Neural progenitor cell (in vitro differentiated cells): Measurements from ENCODE around the gene TBC1D17. TPM values are rescaled to one million over a fixed set of nuclear protein-coding genes. Genes with fewer than 3 reads are reported as not detected.

Experiments
- DNase-seq: peaks from one replicate; pipeline ENCODE4 v3.0.0-alpha.2; 2016; ENCODE audit warnings: low spot score
- H2AFZ ChIP-seq: fragments of 200-600 bp; sonication (generic); replicated peaks from 2 replicates; pipeline ENCODE4 v1.6.1; 2016; ENCODE audit warnings: antibody characterized with exemption
- H3F3A ChIP-seq: fragments of 200-600 bp; sonication (generic); 2 replicates; pipeline ENCODE4 v1.6.1; 2016; ENCODE audit warnings: antibody characterized with exemption, low read depth
- H3K27ac ChIP-seq: fragments of 200-600 bp; sonication (generic); 2 replicates; pipeline ENCODE4 v1.5.1; 2016; ENCODE audit warnings: mild to moderate bottlenecking
- H3K27me3 ChIP-seq: fragments of 200-600 bp; sonication (generic); 2 replicates; pipeline ENCODE4 v1.6.1; 2016; ENCODE audit warnings: mild to moderate bottlenecking, moderate library complexity
- H3K36me3 ChIP-seq: fragments of 200-600 bp; sonication (generic); 2 replicates; pipeline ENCODE4 v1.5.1; 2016
- H3K4me1 ChIP-seq: fragments of 200-600 bp; sonication (generic); 2 replicates; pipeline ENCODE4 v1.6.1; 2016; ENCODE audit warnings: mixed run types
- H3K4me2 ChIP-seq: fragments of 200-600 bp; sonication (generic); 2 replicates; pipeline ENCODE4 v1.6.1; 2016
- H3K4me3 ChIP-seq: fragments of 200-600 bp; sonication (generic); 2 replicates; pipeline ENCODE4 v1.5.1; 2016
- H3K79me2 ChIP-seq: fragments of 200-600 bp; sonication (generic); 2 replicates; pipeline ENCODE4 v1.6.1; 2016; ENCODE audit warnings: low read depth
- H3K9ac ChIP-seq: fragments of 200-600 bp; sonication (generic); 2 replicates; pipeline ENCODE4 v1.6.1; 2016
- H3K9me3 ChIP-seq: fragments of 200-600 bp; sonication (generic); 2 replicates; pipeline ENCODE4 v1.5.1; 2016; ENCODE audit warnings: low read depth
- H4K20me1 ChIP-seq: fragments of 200-600 bp; sonication (generic); 2 replicates; pipeline ENCODE4 v1.6.1; 2016; ENCODE audit warnings: low read depth
- H3K27ac Mint-ChIP-seq: 3 replicates; pipeline ENCODE4 v1.8.0; 2021; ENCODE audit warnings: mixed read lengths
- H3K27me3 Mint-ChIP-seq: 2 replicates; pipeline ENCODE4 v1.8.0; 2022; ENCODE audit warnings: low read depth, mild to moderate bottlenecking, inconsistent platforms, moderate library complexity, mixed read lengths; ENCODE audit not compliant: insufficient read depth
- H3K36me3 Mint-ChIP-seq: 3 replicates; pipeline ENCODE4 v1.8.0; 2021; ENCODE audit warnings: mixed read lengths
- H3K4me1 Mint-ChIP-seq: 3 replicates; pipeline ENCODE4 v1.8.0; 2021; ENCODE audit warnings: mixed read lengths
- H3K4me3 Mint-ChIP-seq: 3 replicates; pipeline ENCODE4 v1.8.0; 2021; ENCODE audit warnings: mild to moderate bottlenecking, moderate library complexity, mixed read lengths
- H3K9me3 Mint-ChIP-seq: 3 replicates; pipeline ENCODE4 v1.8.0; 2020; ENCODE audit warnings: mixed read lengths
- EZH2 ChIP-seq: fragments of 200-600 bp; sonication (generic); IDR thresholded peaks from 2 replicates; pipeline ENCODE4 v1.6.1; 2017; ENCODE audit warnings: antibody characterized with exemption, mild to moderate bottlenecking, moderate library complexity
- EZH2phosphoT487 ChIP-seq: fragments of 200-600 bp; sonication (generic); IDR thresholded peaks from 2 replicates; pipeline ENCODE4 v1.6.1; 2017; ENCODE audit warnings: antibody characterized with exemption
- total RNA-seq: library from RNA; depleted of rRNA; stranded (reverse); fragments of >200 nt; gene quantifications from 2 replicates; pipeline ENCODE4 v1.2.3, GENCODE V29; 2015; ENCODE audit warnings: low replicate concordance
- TF ChIP-seq, protein P1 (sequence below): fragments of 200-600 bp; sonication (generic); IDR thresholded peaks from 2 replicates; pipeline ENCODE4 v1.5.1; 2017; ENCODE audit warnings: antibody characterized with exemption, mild to moderate bottlenecking

The TBC1D17 gene
- total RNA-seq, 1 donor from 2014 or later = 10.4 TPM

DNA sequence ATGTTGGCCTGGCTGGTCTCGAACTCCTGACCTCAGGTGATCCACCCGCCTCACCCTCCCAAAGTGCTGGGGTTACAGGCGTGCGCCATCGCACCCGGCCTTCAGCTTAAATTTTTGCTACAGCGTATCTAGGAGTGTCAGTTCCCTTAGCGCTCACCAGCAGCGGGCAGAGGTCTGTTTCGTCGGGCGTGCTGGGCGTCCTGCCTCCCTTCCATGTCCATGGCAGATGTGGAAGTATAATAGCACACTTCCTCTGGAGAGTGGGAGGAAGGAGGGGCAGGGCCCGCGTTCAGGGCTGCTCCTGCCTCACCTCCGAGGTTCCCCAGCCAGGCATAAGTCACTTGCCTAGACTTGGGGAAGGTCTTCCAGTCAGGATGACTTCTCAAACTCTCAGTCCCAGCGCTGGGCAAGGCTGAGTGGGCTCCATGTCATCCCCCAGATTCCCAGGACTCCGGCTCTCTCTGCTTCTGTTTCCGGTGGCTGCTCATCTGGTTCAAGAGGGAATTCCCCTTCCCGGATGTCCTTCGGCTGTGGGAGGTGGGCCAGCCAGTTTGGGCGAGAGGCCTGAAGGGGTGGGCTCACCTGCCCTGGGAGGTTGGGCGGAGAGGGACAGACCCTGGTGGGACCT is 9.6 kb downstream of the TBC1D17 start:
- H3K4me3 ChIP-seq = no peak overlapping the region
- H3K36me3 Mint-ChIP-seq = peaks cover 22% of the 10 kb centered on the region
- no peak overlapping the region for H3K4me2 ChIP-seq
- no peaks in the 10 kb centered on the region for H3K4me1 ChIP-seq
- H3F3A ChIP-seq = peaks cover 23% of the 10 kb centered on the region
- H3K79me2 ChIP-seq = no peaks in the 10 kb centered on the region
- H3K27ac ChIP-seq = no peak overlapping the region
- no peak for DNase-seq
- peaks cover 24% of the 10 kb centered on the region for H3K27me3 ChIP-seq
- H4K20me1 ChIP-seq = no peaks in the 10 kb centered on the region
- H3K36me3 ChIP-seq = peaks cover 4% of the 10 kb centered on the region
- peaks cover 11% of the 10 kb centered on the region for H3K27me3 Mint-ChIP-seq
- no peak for TF ChIP-seq EZH2phosphoT487
- peaks cover 4% of the 10 kb centered on the region for H3K4me1 Mint-ChIP-seq
- H2AFZ ChIP-seq = no peak overlapping the region
- no peaks in the 10 kb centered on the region for H3K9me3 Mint-ChIP-seq
- H3K9me3 ChIP-seq = no peaks in the 10 kb centered on the region
- no peak overlapping the region for H3K27ac Mint-ChIP-seq
- no peak overlapping the region for H3K9ac ChIP-seq
- H3K4me3 Mint-ChIP-seq = no peak overlapping the region

DNA sequence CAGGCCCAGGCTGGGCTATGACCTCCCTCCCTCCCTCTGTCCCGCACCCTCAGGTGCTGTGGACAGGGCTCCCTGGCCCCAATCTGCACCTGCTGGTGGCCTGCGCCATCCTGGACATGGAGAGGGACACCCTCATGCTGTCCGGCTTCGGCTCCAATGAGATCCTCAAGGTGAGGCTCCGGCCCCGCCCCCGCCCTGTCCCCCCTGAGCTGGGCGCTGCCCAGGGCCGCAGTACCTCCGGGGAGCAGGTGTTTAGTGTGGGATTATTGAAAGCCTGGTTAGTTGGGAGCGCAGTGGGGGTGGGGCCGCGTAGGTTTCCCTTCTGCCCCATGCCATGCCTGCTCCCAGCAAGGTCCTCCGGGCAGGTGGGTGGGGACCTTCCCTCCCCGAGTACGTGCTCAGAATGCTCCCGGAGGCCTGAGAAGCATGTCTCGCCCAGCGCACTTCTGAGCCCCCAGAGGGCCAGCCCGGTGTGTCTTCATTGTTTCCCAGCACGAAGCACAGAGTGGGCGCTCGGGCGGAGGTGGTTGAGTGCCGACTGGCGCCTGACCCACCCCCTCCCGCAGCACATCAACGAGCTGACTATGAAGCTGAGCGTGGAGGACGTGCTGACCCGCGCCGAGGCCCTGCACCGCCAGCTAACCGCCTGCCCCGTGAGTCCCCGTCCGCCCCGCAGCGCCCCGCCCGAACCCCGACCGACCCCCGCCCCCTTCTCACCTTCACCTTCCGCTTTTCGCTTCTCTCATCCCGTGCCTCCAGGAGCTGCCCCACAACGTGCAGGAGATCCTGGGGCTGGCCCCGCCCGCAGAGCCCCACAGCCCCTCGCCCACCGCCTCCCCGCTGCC is 10.4 kb downstream of the TBC1D17 start:
- Histone ChIP-seq H3K9ac (no peak overlapping the region), H3K79me2 (no peaks in the 10 kb centered on the region), H2AFZ (no peak overlapping the region), H3F3A (peaks cover 23% of the 10 kb centered on the region), H3K27me3 (peaks cover 24% of the 10 kb centered on the region), H3K9me3 (no peaks in the 10 kb centered on the region), H3K4me1 (no peaks in the 10 kb centered on the region), H3K4me3 (no peak overlapping the region), H3K27ac (no peak overlapping the region), H3K36me3 (peaks cover 3% of the 10 kb centered on the region), H4K20me1 (no peaks in the 10 kb centered on the region), H3K4me2 (no peak overlapping the region)
- Mint-ChIP-seq H3K27ac (no peak overlapping the region), H3K9me3 (no peaks in the 10 kb centered on the region), H3K4me3 (no peak overlapping the region), H3K36me3 (peaks cover 19% of the 10 kb centered on the region), H3K4me1 (peaks cover 4% of the 10 kb centered on the region), H3K27me3 (peaks cover 16% of the 10 kb centered on the region)
- DNase-seq = no peak
- TF ChIP-seq EZH2 = no peak
- TF ChIP-seq, protein P1, sequence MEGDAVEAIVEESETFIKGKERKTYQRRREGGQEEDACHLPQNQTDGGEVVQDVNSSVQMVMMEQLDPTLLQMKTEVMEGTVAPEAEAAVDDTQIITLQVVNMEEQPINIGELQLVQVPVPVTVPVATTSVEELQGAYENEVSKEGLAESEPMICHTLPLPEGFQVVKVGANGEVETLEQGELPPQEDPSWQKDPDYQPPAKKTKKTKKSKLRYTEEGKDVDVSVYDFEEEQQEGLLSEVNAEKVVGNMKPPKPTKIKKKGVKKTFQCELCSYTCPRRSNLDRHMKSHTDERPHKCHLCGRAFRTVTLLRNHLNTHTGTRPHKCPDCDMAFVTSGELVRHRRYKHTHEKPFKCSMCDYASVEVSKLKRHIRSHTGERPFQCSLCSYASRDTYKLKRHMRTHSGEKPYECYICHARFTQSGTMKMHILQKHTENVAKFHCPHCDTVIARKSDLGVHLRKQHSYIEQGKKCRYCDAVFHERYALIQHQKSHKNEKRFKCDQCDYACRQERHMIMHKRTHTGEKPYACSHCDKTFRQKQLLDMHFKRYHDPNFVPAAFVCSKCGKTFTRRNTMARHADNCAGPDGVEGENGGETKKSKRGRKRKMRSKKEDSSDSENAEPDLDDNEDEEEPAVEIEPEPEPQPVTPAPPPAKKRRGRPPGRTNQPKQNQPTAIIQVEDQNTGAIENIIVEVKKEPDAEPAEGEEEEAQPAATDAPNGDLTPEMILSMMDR = no peak
- TF ChIP-seq EZH2phosphoT487 = no peak

DNA sequence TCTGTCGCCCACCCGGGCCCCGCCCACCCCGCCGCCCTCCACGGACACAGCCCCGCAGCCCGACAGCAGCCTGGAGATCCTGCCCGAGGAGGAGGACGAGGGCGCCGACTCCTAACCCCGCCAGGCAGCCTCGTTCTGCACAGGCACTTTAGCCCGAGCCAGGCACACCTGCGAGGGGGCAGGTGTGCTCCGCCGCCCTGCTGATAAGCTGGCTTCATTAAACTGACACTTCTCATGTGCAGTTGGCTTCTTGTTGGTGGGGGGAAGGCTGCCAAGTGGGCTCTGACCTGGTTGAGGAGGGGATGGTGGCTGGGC is 11.0 kb downstream of the TBC1D17 start:
- H3K4me3 Mint-ChIP-seq = no peak overlapping the region
- peaks cover 4% of the 10 kb centered on the region for H3K4me1 Mint-ChIP-seq
- Histone ChIP-seq H2AFZ (no peak overlapping the region), H4K20me1 (no peaks in the 10 kb centered on the region), H3K9ac (no peak overlapping the region), H3K27me3 (peaks cover 24% of the 10 kb centered on the region), H3K4me2 (no peak overlapping the region), H3K36me3 (no peaks in the 10 kb centered on the region), H3K27ac (no peak overlapping the region), H3K79me2 (no peaks in the 10 kb centered on the region), H3K4me3 (no peak overlapping the region), H3F3A (peaks cover 23% of the 10 kb centered on the region), H3K4me1 (no peaks in the 10 kb centered on the region), H3K9me3 (no peaks in the 10 kb centered on the region)
- H3K36me3 Mint-ChIP-seq = peaks cover 15% of the 10 kb centered on the region
- peaks cover 17% of the 10 kb centered on the region for H3K27me3 Mint-ChIP-seq
- TF ChIP-seq EZH2 = no peak
- no peak for TF ChIP-seq EZH2phosphoT487
- TF ChIP-seq, protein P1 = no peak
- DNase-seq = no peak
- H3K27ac Mint-ChIP-seq = no peak overlapping the region
- H3K9me3 Mint-ChIP-seq = no peaks in the 10 kb centered on the region
